ENCODE measurements around the gene PCDHA11. TPM values are rescaled to one million over a fixed set of nuclear protein-coding genes. Genes with fewer than 3 reads are reported as not detected.
"Not testable (repeated sequence)": the region's sequence is repeated elsewhere in the genome, so short reads cannot be mapped to it uniquely, and the experiment has no call there.

The PCDHA11 gene
- total RNA-seq, 3 donors from 2014 or later, result 0.19 to 0.58 TPM; not detected in 1

DNA sequence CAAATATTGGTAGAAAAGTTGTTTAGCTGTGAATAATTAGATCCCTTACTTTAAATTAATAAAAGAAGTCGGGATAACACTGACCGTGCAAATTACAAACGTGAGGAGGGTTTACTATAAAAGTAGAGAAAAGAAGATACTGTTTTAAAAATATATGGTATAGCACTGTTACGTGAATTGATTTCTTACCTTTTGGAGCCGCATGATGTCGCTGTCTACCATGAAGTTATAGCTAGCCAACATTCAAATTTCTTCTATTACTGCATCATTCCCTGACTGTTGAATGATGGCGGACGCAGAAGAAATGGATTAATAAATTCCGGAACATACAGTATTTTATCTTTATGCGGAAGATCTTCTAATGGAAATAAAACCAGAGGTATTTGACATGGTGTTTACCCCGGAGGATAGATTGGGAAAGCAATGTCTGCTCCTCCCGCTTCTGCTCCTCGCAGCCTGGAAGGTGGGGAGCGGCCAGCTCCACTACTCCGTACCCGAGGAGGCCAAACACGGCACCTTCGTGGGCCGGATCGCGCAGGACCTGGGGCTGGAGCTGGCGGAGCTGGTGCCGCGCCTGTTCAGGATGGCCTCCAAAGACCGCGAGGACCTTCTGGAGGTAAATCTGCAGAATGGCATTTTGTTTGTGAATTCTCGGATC is 40.9 kb upstream of the PCDHA11 start, which contains the start of gene PCDHA6:
PCDHA6 (plus strand) TSS at position 257 of the 658 bp plus-strand sequence; CDS start at position 389, 132 bp downstream.
- Histone ChIP-seq H3K9me3 (peaks cover 44% of the 10 kb centered on the region), H3K4me1 (ENCODE audit: low read depth) (no peaks in the 10 kb centered on the region), H3K4me3 (no peak within 1 kb of the TSS), H3K36me3 (ENCODE audit: low read depth) (no peaks in the 10 kb centered on the region)
- DNase-seq, result no peak
- intact Hi-C loops (cut with DNase I, micrococcal nuclease), result no loop called here
- no peak for ATAC-seq
- no peak for TF ChIP-seq CTCF (IDR thresholded peaks at IDR 0.05)

- H3K9me3 ChIP-seq, result peaks cover 39% of the 10 kb centered on the region
- TF ChIP-seq CTCF (IDR thresholded peaks at IDR 0.05), result no peak
- no peak overlapping the region for H3K4me3 ChIP-seq
- no peaks in the 10 kb centered on the region for H3K36me3 ChIP-seq (ENCODE audit: low read depth)
- no peaks in the 10 kb centered on the region for H3K4me1 ChIP-seq (ENCODE audit: low read depth)
- DNase-seq, result no peak
- intact Hi-C loops (cut with DNase I, micrococcal nuclease), result no loop called here
- ATAC-seq, result no peak
These were observed 40.4 kb upstream of the PCDHA11 start for GRCh38 chr5:140828362-140828737.

DNA sequence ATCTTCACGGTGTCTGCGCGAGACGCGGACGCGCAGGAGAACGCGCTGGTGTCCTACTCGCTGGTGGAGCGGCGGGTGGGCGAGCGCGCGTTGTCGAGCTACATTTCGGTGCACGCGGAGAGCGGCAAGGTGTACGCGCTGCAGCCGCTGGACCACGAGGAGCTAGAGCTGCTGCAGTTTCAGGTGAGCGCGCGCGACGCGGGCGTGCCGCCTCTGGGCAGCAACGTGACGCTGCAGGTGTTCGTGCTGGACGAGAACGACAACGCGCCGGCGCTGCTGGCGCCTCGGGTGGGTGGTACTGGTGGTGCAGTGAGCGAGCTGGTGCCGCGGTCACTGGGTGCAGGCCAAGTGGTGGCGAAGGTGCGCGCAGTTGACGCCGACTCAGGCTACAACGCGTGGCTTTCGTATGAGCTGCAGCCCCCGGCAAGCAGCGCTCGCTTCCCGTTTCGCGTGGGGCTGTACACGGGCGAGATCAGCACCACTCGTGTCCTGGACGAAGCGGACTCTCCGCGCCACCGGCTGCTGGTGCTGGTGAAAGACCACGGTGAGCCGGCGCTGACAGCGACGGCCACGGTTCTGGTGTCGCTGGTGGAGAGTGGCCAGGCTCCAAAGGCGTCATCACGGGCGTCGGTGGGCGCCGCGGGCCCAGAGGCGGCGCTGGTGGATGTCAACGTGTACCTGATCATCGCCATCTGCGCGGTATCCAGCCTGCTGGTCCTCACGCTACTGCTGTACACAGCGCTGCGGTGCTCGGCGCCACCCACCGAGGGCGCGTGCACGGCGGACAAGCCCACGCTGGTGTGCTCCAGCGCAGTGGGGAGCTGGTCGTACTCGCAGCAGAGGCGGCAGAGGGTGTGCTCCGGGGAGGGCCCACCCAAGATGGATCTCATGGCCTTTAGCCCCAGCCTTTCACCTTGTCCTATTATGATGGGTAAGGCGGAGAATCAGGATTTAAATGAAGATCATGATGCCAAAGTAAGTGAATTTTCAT is 39.0 kb upstream of the PCDHA11 start:
- H3K4me3 ChIP-seq; intact Hi-C loops (cut with DNase I, micrococcal nuclease); H3K36me3 ChIP-seq (ENCODE audit: low read depth); DNase-seq; H3K4me1 ChIP-seq (ENCODE audit: low read depth); ATAC-seq: not testable (repeated sequence)
- H3K9me3 ChIP-seq, result peaks cover 43% of the 10 kb centered on the region

- Histone ChIP-seq H3K9me3 (peaks cover 42% of the 10 kb centered on the region), H3K4me1 (ENCODE audit: low read depth) (no peaks in the 10 kb centered on the region), H3K4me3 (no peak within 1 kb of the TSS), H3K36me3 (ENCODE audit: low read depth) (no peaks in the 10 kb centered on the region)
- intact Hi-C loops (cut with DNase I, micrococcal nuclease), result no loop called here
- DNase-seq (no peak), ATAC-seq (no peak)
- no peak for TF ChIP-seq CTCF (IDR thresholded peaks at IDR 0.05)
These were observed 34.8 kb upstream of the PCDHA11 start, which contains the start of gene PCDHA7 for GRCh38 chr5:140833993-140834392. TSS of gene PCDHA7 (plus strand) at chr5:140834269. CDS start at chr5:140834384, 115 bp downstream.

- peaks cover 36% of the 10 kb centered on the region for H3K9me3 ChIP-seq
- H3K36me3 ChIP-seq (ENCODE audit: low read depth); intact Hi-C loops (cut with DNase I, micrococcal nuclease); H3K4me1 ChIP-seq (ENCODE audit: low read depth); ATAC-seq; H3K4me3 ChIP-seq: not testable (repeated sequence)
- peak in 1 of 3 donors; percentile 33 for DNase-seq
These were observed 34.2 kb upstream of the PCDHA11 start for GRCh38 chr5:140834439-140835008.

GRCh38 chr5:140835622-140836510 is 32.9 kb upstream of the PCDHA11 start:
- TF ChIP-seq CTCF (IDR thresholded peaks at IDR 0.05), result no peak
- ATAC-seq, result no peak
- Histone ChIP-seq H3K4me3 (no peak overlapping the region), H3K4me1 (ENCODE audit: low read depth) (no peaks in the 10 kb centered on the region), H3K9me3 (peaks cover 24% of the 10 kb centered on the region), H3K36me3 (ENCODE audit: low read depth) (no peaks in the 10 kb centered on the region)
- no peak for DNase-seq
- intact Hi-C loops (cut with DNase I, micrococcal nuclease), result no loop called here
